Spleen (tissue), 7 donors: ENCODE results near the gene MADD.

Experiments used
- CTCF ChIP-seq, 11 experiments: fragments of 200-600 bp in 7 of 11; fragments of 450-650 bp in 4 of 11; sonication (generic) in 4 of 11; IDR thresholded peaks in 8 of 11; conservative IDR thresholded peaks in 3 of 11; 1 replicate in 7 of 11; 2 replicates in 4 of 11; pipeline versions ENCODE4 v1.4.0 to v1.8.0; 2016 to 2021; ENCODE audit warnings: antibody characterized with exemption in 11 of 11, inconsistent platforms in 4 of 11, mild to moderate bottlenecking in 1 of 11
- POLR2A ChIP-seq, 3 donors: fragments of 450-650 bp; IDR thresholded peaks; one replicate each; pipeline ENCODE4 v1.5.1; 2017; ENCODE audit warnings: antibody characterized with exemption in 3 of 3, mild to moderate bottlenecking in 1 of 3
- donor health status: DM: no; HTN: no; CAD: no; lungs with moderate emphysema.
- donor health status: DM: no; HTN: no; CAD: no.
- donor health status: DM: no; HTN: no; CAD: no.

- no peak for TF ChIP-seq CTCF (IDR thresholded peaks at IDR 0.05 in 8 of 11, conservative IDR thresholded peaks at IDR 0.05 in 3 of 11)
- no peak for TF ChIP-seq POLR2A (IDR thresholded peaks at IDR 0.05)
These were observed 18.2 kb upstream of the MADD start for GRCh38 chr11:47251751-47252150.
